Stimulated activated effector memory CD8-positive, alpha-beta T cell treated with anti-CD3 and anti-CD28 coated beads, Interleukin-12 subunit alpha, Interleukin-12 subunit beta, amount 100 ng/mL, for 72 hours (primary cell): ENCODE results near the gene PEX11G.
"Not testable (repeated sequence)": the region's sequence is repeated elsewhere in the genome, so short reads cannot be mapped to it uniquely, and the experiment has no call there.

Source experiments
- ATAC-seq: fragments of 150-1000 bp; cut with Tn5 transposase; 2 replicates; pipeline ENCODE4 v1.10.0; 2021
- DNase-seq, 2 donors: peaks; one replicate each; pipeline ENCODE4 v3.0.0; 2021 to 2022; ENCODE audit warnings: low spot score in 2 of 2
- H3K27ac Mint-ChIP-seq: one replicate; pipeline ENCODE4 v1.8.0; 2022; ENCODE audit warnings: mild to moderate bottlenecking, mixed read lengths
- H3K36me3 Mint-ChIP-seq: one replicate; pipeline ENCODE4 v1.8.0; 2022; ENCODE audit warnings: mild to moderate bottlenecking, mixed read lengths
- H3K4me1 Mint-ChIP-seq: one replicate; pipeline ENCODE4 v1.8.0; 2022; ENCODE audit warnings: mixed read lengths
- H3K4me3 Mint-ChIP-seq: one replicate; pipeline ENCODE4 v1.8.0; 2022; ENCODE audit warnings: mild to moderate bottlenecking, mixed read lengths
- H3K9me3 Mint-ChIP-seq: one replicate; pipeline ENCODE4 v1.8.0; 2022; ENCODE audit warnings: mixed read lengths

The PEX11G gene

DNA sequence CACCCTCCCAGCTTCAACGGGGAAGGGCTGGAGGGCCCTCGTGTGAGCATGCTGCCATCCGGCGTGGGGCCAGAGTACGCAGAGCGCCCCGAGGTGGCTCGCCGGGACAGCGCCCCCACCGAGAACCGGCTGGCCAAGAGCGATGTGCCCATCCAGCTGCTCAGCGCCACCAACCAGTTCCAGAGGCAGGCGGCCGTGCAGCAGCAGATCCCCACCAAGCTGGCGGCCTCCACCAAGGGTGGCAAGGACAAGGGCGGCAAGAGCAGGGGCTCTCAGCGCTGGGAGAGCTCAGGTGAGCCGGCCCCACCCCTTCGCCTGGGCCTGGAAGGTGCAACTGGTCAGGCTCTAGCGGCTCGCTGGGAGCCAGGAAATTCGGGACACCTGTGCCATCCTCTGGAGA lies 20.0 kb downstream of the PEX11G start:
- H3K4me3 Mint-ChIP-seq: no peak overlapping the region
- DNase-seq: no peak
- ATAC-seq: no peak
- no peaks in the 10 kb centered on the region for H3K4me1 Mint-ChIP-seq
- no peaks in the 10 kb centered on the region for H3K9me3 Mint-ChIP-seq
- H3K36me3 Mint-ChIP-seq: peaks cover 74% of the 10 kb centered on the region
- H3K27ac Mint-ChIP-seq: no peak overlapping the region

- no peak overlapping the region for H3K27ac Mint-ChIP-seq
- no peak for DNase-seq
Measured at GRCh38 chr19:7467009-7467989, 21.5 kb downstream of the PEX11G start.

GRCh38 chr19:7463575-7463974 lies 25.3 kb downstream of the PEX11G start:
- H3K4me1 Mint-ChIP-seq: no peaks in the 10 kb centered on the region
- no peak overlapping the region for H3K4me3 Mint-ChIP-seq
- DNase-seq (no peak), ATAC-seq (no peak)
- H3K27ac Mint-ChIP-seq: peak overlapping the region; percentile 73
- H3K9me3 Mint-ChIP-seq: no peaks in the 10 kb centered on the region
- H3K36me3 Mint-ChIP-seq: peaks cover 96% of the 10 kb centered on the region

More at GRCh38 chr19:7467009-7467989, 21.5 kb downstream of the PEX11G start:
- H3K36me3 Mint-ChIP-seq: peaks cover 89% of the 10 kb centered on the region
- no peaks in the 10 kb centered on the region for H3K9me3 Mint-ChIP-seq
- no peaks in the 10 kb centered on the region for H3K4me1 Mint-ChIP-seq
- ATAC-seq: no peak
- no peak overlapping the region for H3K4me3 Mint-ChIP-seq

DNA sequence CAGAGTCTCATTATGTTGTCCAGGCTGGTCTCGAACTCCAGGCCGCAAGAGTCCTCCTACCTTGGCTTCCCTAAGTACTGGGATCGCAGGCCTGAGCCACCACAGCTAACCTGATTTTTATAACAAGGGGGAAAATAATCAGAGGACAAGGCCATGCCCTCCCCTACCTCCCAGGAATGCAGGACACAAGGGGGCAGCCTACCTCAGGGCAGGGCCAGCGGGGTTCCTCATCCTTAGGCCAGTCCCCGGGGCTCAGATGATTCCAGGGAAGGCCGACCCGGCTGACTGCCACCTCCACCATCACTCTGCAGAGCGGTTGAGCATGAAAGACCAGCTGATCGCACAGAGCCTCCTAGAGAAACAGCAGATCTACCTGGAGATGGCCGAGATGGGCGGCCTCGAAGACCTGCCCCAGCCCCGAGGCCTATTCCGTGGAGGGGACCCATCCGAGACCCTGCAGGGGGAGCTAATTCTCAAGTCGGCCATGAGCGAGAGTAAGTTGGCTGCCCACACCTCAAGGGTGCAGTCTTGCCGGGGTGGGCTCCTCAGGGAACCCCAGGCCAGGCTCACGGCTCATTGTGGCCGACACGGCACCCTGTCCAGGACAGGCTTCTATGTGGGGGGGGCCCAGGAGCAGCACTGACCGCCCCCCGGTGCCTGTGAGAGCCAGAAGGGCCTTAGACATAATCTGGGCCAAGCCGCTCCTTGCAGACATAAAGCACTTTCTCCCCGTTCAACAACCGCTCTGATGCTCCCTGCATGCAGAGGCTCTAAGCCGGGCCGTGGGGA lies 26.8 kb downstream of the PEX11G start:
- DNase-seq: no peak
- Mint-ChIP-seq H3K27ac (no peak overlapping the region), H3K4me1 (peaks cover 2% of the 10 kb centered on the region), H3K9me3 (no peaks in the 10 kb centered on the region), H3K36me3 (peaks cover 100% of the 10 kb centered on the region), H3K4me3 (no peak overlapping the region)
- ATAC-seq: no peak

GRCh38 chr19:7460562-7460966 lies 28.3 kb downstream of the PEX11G start:
- no peaks in the 10 kb centered on the region for H3K9me3 Mint-ChIP-seq
- H3K27ac Mint-ChIP-seq: peak overlapping the region; percentile 64
- ATAC-seq: no peak
- H3K4me3 Mint-ChIP-seq: no peak overlapping the region
- peaks cover 100% of the 10 kb centered on the region for H3K36me3 Mint-ChIP-seq
- DNase-seq: no peak
- H3K4me1 Mint-ChIP-seq: peaks cover 6% of the 10 kb centered on the region

GRCh38 chr19:7459773-7460172 lies 29.1 kb downstream of the PEX11G start:
- Mint-ChIP-seq H3K9me3 (no peaks in the 10 kb centered on the region), H3K27ac (peak overlapping the region; percentile 64), H3K4me3 (no peak overlapping the region), H3K4me1 (peaks cover 13% of the 10 kb centered on the region), H3K36me3 (peaks cover 100% of the 10 kb centered on the region)
- DNase-seq (no peak), ATAC-seq (no peak)

GRCh38 chr19:7458675-7459074 lies 30.2 kb downstream of the PEX11G start:
- ATAC-seq: no peak
- H3K9me3 Mint-ChIP-seq: no peaks in the 10 kb centered on the region
- H3K27ac Mint-ChIP-seq: peak overlapping the region; percentile 64
- H3K4me3 Mint-ChIP-seq: no peak overlapping the region
- peaks cover 98% of the 10 kb centered on the region for H3K36me3 Mint-ChIP-seq
- peaks cover 13% of the 10 kb centered on the region for H3K4me1 Mint-ChIP-seq
- DNase-seq: no peak

DNA sequence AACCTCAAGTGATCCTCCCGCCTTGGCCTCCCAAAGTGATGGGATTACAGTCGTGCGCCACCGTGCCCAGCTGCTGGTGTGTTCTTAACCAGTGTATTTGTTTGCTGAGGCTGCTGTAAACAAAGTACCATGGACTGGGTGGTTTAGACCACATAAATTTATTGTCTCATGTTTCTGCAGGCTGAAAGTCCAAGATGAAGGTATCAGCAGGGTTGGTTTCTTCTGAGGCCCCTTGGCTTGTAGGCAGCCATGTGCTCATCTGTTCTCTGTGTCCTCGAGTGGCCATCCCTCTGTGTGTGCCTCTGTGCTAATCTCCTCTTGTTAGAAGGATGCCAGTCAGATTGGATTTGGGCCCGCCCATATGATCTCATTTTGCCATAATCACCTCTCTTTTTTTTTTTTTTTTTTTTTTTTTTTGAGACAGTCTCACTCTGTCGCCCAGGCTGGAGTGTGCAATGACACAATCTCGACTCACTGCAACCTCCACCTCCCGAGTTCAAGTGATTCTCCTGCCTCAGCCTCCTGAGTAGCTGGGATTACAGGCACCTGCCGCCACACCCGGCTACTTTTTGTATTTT lies 31.8 kb downstream of the PEX11G start:
- H3K9me3 Mint-ChIP-seq: no peaks in the 10 kb centered on the region
- peak overlapping the region; percentile 35 for H3K27ac Mint-ChIP-seq
- ATAC-seq (peak; percentile 61), DNase-seq (no peak)
- peaks cover 92% of the 10 kb centered on the region for H3K36me3 Mint-ChIP-seq
- H3K4me3 Mint-ChIP-seq: no peak overlapping the region
- peaks cover 13% of the 10 kb centered on the region for H3K4me1 Mint-ChIP-seq

DNA sequence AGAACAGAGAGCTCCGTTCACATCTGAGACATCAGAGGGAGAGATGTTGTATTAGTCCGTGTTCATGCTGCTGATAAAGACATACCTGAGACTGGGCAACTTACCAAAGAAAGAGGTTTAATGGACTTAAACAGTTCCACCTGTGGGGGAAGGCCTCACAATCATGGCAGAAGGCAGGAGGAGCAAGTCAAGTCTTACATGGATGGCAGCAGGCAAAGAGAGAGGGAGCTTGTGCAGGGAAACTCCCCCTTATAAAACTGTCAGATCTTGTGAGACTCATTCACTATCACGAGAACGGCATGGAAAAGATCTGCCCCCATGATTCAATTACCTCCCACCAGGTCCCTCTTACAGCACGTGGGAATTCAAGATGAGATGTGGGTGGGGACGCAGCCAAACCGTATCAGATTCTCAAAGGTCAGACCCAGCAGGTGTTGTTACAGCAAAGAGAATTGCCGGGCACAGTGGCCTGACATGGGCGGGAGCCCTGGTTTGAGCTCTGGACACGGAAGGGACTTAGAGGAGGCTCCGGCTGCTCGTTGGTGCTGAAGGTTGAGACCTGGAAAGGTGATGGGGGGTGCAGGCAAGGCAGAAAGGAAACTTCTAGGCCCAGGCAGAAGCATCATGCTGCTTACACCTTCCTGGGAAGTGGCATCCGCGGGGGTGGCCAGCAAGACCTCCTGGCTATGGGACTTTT lies 33.1 kb downstream of the PEX11G start:
- Mint-ChIP-seq H3K4me3 (no peak overlapping the region), H3K4me1 (peaks cover 17% of the 10 kb centered on the region), H3K9me3 (no peaks in the 10 kb centered on the region), H3K27ac (peak overlapping the region; percentile 87), H3K36me3 (peaks cover 90% of the 10 kb centered on the region)
- DNase-seq (no peak), ATAC-seq (no peak)

DNA sequence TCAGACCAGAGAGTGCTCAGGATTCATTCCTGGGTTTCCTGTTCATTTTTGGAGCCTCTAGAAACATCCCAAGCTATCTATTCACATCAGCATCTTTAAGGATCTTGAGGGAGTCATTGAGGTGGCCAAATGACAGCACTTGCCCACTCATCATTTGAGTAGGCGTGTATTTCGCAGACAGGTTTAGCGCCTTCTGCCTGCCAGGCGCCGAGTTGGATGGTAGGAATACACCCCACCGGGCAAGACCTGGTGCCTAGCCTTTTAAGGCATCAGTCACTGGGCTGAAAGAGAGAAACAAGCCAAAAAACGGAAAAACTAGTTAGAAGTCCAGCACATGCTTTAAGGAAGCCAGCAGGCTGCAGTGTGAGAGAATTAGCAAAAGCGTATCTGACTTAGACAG lies 33.8 kb downstream of the PEX11G start:
- ATAC-seq (no peak), DNase-seq (no peak)
- H3K36me3 Mint-ChIP-seq: peaks cover 89% of the 10 kb centered on the region
- no peaks in the 10 kb centered on the region for H3K9me3 Mint-ChIP-seq
- no peak overlapping the region for H3K4me3 Mint-ChIP-seq
- H3K4me1 Mint-ChIP-seq: peaks cover 24% of the 10 kb centered on the region
- H3K27ac Mint-ChIP-seq: peak overlapping the region; percentile 87

DNA sequence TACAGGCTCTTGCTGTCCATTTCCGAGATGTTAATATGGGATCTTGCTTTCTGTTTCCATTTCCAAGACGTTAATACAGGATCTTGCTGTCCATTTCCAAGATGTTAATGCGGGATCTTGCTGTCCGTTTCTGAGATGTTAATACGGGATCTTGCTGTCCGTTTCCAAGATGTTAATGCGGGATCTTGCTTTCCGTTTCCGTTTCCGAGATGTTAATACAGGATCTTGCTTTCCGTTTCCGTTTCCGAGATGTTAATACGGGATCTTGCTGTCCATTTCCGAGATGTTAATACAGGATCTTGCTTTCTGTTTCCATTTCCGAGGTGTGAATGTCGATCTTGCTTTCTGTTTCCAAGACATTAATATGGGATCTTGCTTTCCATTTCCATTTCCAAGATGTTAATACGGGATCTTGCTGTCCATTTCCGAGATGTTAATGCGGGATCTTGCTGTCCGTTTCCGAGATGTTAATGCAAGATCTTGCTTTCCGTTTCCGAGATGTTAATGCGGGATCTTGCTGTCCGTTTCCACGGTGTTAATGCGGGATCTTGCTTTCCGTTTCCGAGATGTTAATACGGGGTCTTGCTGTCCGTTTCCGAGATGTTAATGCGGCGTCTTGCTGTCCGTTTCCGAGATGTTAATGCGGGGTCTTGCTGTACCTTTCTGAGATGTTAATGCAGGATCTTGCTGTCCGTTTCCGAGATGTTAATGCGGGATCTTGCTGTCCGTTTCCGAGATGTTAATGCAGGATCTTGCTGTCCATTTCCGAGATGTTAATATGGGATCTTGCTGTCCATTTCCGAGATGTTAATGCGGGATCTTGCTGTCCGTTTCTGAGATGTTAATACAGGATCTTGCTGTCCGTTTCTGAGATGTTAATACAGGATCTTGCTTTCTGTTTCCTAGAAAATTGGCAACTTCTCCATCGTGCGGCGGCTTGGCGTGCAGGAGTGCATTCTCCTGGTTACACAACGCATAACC lies 38.3 kb downstream of the PEX11G start:
- Mint-ChIP-seq H3K36me3 (peaks cover 84% of the 10 kb centered on the region), H3K4me1 (peaks cover 18% of the 10 kb centered on the region), H3K9me3 (no peaks in the 10 kb centered on the region), H3K27ac (no peak overlapping the region), H3K4me3 (no peak overlapping the region)
- no peak for DNase-seq
- no peak for ATAC-seq

DNA sequence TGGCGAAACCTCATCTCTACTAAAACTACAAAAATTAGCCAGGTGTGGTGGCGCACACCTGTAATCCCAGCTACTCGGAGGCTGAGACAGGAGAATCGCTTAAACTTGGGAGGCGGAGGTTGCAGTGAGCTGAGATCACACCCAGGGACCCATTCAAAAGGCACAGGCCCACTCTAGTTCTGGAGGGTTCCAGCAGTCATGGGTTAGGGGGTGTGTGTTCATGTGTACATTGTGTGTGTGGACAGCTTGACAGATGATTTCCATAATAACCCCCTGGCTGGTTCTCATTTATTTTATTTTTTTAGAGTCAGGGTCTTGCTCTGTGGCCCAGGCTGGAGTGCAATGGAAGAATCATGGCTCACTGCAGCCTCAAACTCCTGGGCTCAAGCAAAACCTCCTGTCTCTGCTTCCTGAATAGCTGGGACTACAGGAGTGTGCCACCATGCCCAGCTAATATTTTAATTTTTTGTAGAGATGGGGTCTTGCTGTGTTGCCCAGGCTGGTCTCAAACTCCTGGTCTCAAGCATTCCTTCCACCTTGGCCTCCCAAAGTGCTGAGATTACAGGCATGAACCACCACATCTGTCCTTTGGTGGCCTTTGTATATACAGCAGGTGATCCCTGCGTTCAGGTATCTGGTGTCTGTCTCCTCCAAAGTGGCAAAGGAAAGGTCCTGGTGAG lies 39.3 kb downstream of the PEX11G start:
- H3K36me3 Mint-ChIP-seq: peaks cover 84% of the 10 kb centered on the region
- H3K9me3 Mint-ChIP-seq, H3K4me3 Mint-ChIP-seq, DNase-seq: not testable (repeated sequence)
- ATAC-seq: peak; percentile 19
- peak overlapping the region; percentile 23 for H3K27ac Mint-ChIP-seq
- peaks cover 11% of the 10 kb centered on the region for H3K4me1 Mint-ChIP-seq

GRCh38 chr19:7447648-7448047 lies 41.2 kb downstream of the PEX11G start:
- DNase-seq (no peak), ATAC-seq (no peak)
- peaks cover 11% of the 10 kb centered on the region for H3K4me1 Mint-ChIP-seq
- no peak overlapping the region for H3K27ac Mint-ChIP-seq
- H3K4me3 Mint-ChIP-seq: no peak overlapping the region
- no peaks in the 10 kb centered on the region for H3K9me3 Mint-ChIP-seq
- H3K36me3 Mint-ChIP-seq: peaks cover 88% of the 10 kb centered on the region
